Transverse colon (tissue), 4 donors: ENCODE data around the gene ARL4C. TPM values are rescaled to one million over a fixed set of nuclear protein-coding genes. Genes with fewer than 3 reads are reported as not detected.
A peak's percentile ranks its signal among the peaks of the same experiment; 100 is the strongest.

Experiments used
- DNase-seq: peaks from one replicate; pipeline ENCODE4 v3.0.0-alpha.2; 2019
- H3K27ac ChIP-seq, 4 donors: fragments of 200-600 bp; sonication (generic); 2 replicates each; pipeline ENCODE4 v1.5.1; 2016 to 2018; ENCODE audit warnings: inconsistent platforms in 4 of 4
- H3K27me3 ChIP-seq: fragments of 200-600 bp; sonication (generic); 2 replicates; pipeline ENCODE4 v1.5.1; 2017; ENCODE audit warnings: inconsistent platforms
- H3K36me3 ChIP-seq, 4 donors: fragments of 200-600 bp; sonication (generic); 2 replicates each; pipeline ENCODE4 v1.5.1; 2017 to 2019; ENCODE audit warnings: inconsistent platforms in 4 of 4
- H3K4me1 ChIP-seq, 4 donors: fragments of 200-600 bp; sonication (generic); 2 replicates each; pipeline ENCODE4 v1.5.1; 2017 to 2020; ENCODE audit warnings: inconsistent platforms in 4 of 4
- H3K4me3 ChIP-seq, 4 donors: fragments of 200-600 bp; sonication (generic); 1 replicate in 1 of 4; 2 replicates in 3 of 4; pipeline versions ENCODE4 v1.5.1 to v1.6.1; 2017 to 2019; ENCODE audit warnings: inconsistent platforms in 4 of 4
- H3K9me3 ChIP-seq, 2 donors: fragments of 200-600 bp; sonication (generic); 2 replicates each; pipeline ENCODE4 v1.5.1; 2017 to 2019; ENCODE audit warnings: inconsistent platforms in 2 of 2
- CTCF ChIP-seq, 5 experiments: fragments of 200-600 bp in 3 of 5; fragments of 450-650 bp in 2 of 5; sonication (generic) in 3 of 5; IDR thresholded peaks; 1 replicate in 2 of 5; 2 replicates in 3 of 5; pipeline ENCODE4 v1.5.1; 2016 to 2017; ENCODE audit warnings: antibody characterized with exemption in 5 of 5, inconsistent platforms in 3 of 5, mild to moderate bottlenecking in 2 of 5, moderate library complexity in 1 of 5
- EP300 ChIP-seq: sonication (generic); formaldehyde crosslinking; IDR thresholded peaks from one replicate; pipeline ENCODE4 v1.6.1; 2017; ENCODE audit warnings: antibody characterized with exemption, low read depth
- POLR2A ChIP-seq: fragments of 450-650 bp; IDR thresholded peaks from one replicate; pipeline ENCODE4 v1.6.1; 2016; ENCODE audit warnings: antibody characterized with exemption, mild to moderate bottlenecking, moderate library complexity
- POLR2AphosphoS5 ChIP-seq, 3 donors: sonication (generic); formaldehyde crosslinking; IDR thresholded peaks; one replicate each; pipeline ENCODE4 v1.6.1; 2016; ENCODE audit warnings: antibody characterized with exemption in 3 of 3
- WGBS, 2 donors: methylation state at CpG; one replicate each; pipeline ENCODE4 v1.1.5; 2018; ENCODE audit warnings: low coverage in 1 of 2; 5-methylcytosine and 5-hydroxymethylcytosine counted together
- in situ Hi-C, 4 donors: fragments of 200-750 bp; cut with MboI; loops; one replicate each; pipeline versions ENCODE4 v1.15.0 to v1.15.1; 2017; ENCODE audit warnings: low sequenced_read_pairs in 3 of 4, low pct_ligation_motif_present in 1 of 4, low pct_unique_long_range_greater_than_20kb in 1 of 4
- intact Hi-C: fragments of 100-400 bp; cut with DNase I; formaldehyde crosslinking; loops from one replicate; pipeline ENCODE4 v1.15.1; 2023; ENCODE audit warnings: low total_unique reads
- total RNA-seq, 4 donors: library from RNA; depleted of rRNA; stranded (reverse); fragments of >200 nt; gene quantifications; one replicate each; pipeline ENCODE4 v1.1.0, GENCODE V29; 2016

Gene ARL4C
- total RNA-seq, 4 donors from 2014 or later: 3.8 to 11.9 (median 5.3) TPM

GRCh38 chr2:234495251-234496054, 1.4 kb downstream of the ARL4C start:
- peak overlapping the region; percentile 84 to 87 (median 86) for H3K27ac ChIP-seq
- H3K4me1 ChIP-seq: peaks cover 6 to 18% (median 15%) of the 10 kb centered on the region in 4 donors
- no peak for TF ChIP-seq CTCF (IDR thresholded peaks at IDR 0.05)
- no peak for TF ChIP-seq POLR2A
- no peak for TF ChIP-seq EP300
- no peak for TF ChIP-seq POLR2AphosphoS5 (IDR thresholded peaks at IDR 0.05)
- 9% methylated on average over 40 of the region's 40 CpGs; no CpG with 5 or more reads in 1 of the 2 donors for WGBS, 2 donors
- intact Hi-C loops (loop anchor here (5.0 kb wide), 1 partner anchor 203 kb away; no protein-coding TSS in a partner anchor), in situ Hi-C loops (loop anchor here in 3 of 4 donors (5.0 to 25.0 kb wide), 4 partner anchors 208 to 508 kb away; no protein-coding TSS in a partner anchor)
- no peaks in the 10 kb centered on the region for H3K9me3 ChIP-seq
- peaks cover 29% of the 10 kb centered on the region for H3K27me3 ChIP-seq
- no peaks in the 10 kb centered on the region for H3K36me3 ChIP-seq
- peak overlapping the region; percentile 37 to 74 (median 62) for H3K4me3 ChIP-seq
- no peak for DNase-seq

- H3K27ac ChIP-seq: peak overlapping the region; percentile 84 to 87 (median 86)
- DNase-seq: no peak
- TF ChIP-seq CTCF (IDR thresholded peaks at IDR 0.05) (no peak), POLR2A (peak; percentile 7), POLR2AphosphoS5 (IDR thresholded peaks at IDR 0.05) (peak in 2 of 3 donors; percentile 22 to 40)
- intact Hi-C loops (loop anchor here (5.0 kb wide), 1 partner anchor 202 kb away; no protein-coding TSS in a partner anchor), in situ Hi-C loops (loop anchor here in 3 of 4 donors (5.0 to 25.0 kb wide), 4 partner anchors 207 to 507 kb away; no protein-coding TSS in a partner anchor)
- H3K4me3 ChIP-seq: peak overlapping the region in 3 of 4 donors; percentile 62 to 74 (median 63)
- WGBS, 2 donors: 35 to 40% methylated on average over 9 of the region's 9 CpGs
- H3K27me3 ChIP-seq: peaks cover 29% of the 10 kb centered on the region
- no peaks in the 10 kb centered on the region for H3K9me3 ChIP-seq
- no peaks in the 10 kb centered on the region for H3K36me3 ChIP-seq
- peaks cover 6 to 19% (median 16%) of the 10 kb centered on the region in 4 donors for H3K4me1 ChIP-seq
Measured at GRCh38 chr2:234494361-234495250, 2.3 kb downstream of the ARL4C start.

GRCh38 chr2:234493796-234494195, 3.1 kb downstream of the ARL4C start:
- no peak for DNase-seq
- Histone ChIP-seq H3K27me3 (peaks cover 29% of the 10 kb centered on the region), H3K4me3 (peak overlapping the region in 2 of 4 donors; percentile 0 to 74), H3K9me3 (no peaks in the 10 kb centered on the region), H3K4me1 (peaks cover 6 to 23% (median 16%) of the 10 kb centered on the region in 4 donors), H3K36me3 (no peaks in the 10 kb centered on the region), H3K27ac (peak overlapping the region; percentile 84 to 87 (median 86))
- intact Hi-C loops: no loop called here
- WGBS, 2 donors: 42 to 61% methylated on average over 4 of the region's 4 CpGs
- TF ChIP-seq POLR2AphosphoS5 (IDR thresholded peaks at IDR 0.05): no peak
- no peak for TF ChIP-seq CTCF (IDR thresholded peaks at IDR 0.05)
- TF ChIP-seq EP300: no peak
- no peak for TF ChIP-seq POLR2A
- in situ Hi-C loops: loop anchor here in 3 of 4 donors (10.0 to 25.0 kb wide), 3 partner anchors 206 to 506 kb away; no protein-coding TSS in a partner anchor
